ENCODE results near the gene SLC12A2. TPM values are rescaled to one million over a fixed set of nuclear protein-coding genes. Genes with fewer than 3 reads are reported as not detected.

Gene SLC12A2
- total RNA-seq (2021; ENCODE audit: unreplicated experiment): 36.9 TPM
- polyA plus RNA-seq (2012; ENCODE audit: insufficient read length): 14.1 TPM
- percentile 77 among the genes with signal in this experiment for Bru-seq, nascent RNA
- percentile 75 among the genes with signal in this experiment for BruChase-seq, experiment 1, labeled RNA remaining after a 2-hour chase
- BruChase-seq, experiment 2, labeled RNA remaining after a 6-hour chase: percentile 81 among the genes with signal in this experiment
- long read RNA-seq, full-length matches to known transcripts: 23 of 52 reads
- long read RNA-seq, partial matches to known transcripts: 18 of 52 reads
- long read RNA-seq, other reads (novel, unspliced or antisense): 11 of 52 reads

DNA sequence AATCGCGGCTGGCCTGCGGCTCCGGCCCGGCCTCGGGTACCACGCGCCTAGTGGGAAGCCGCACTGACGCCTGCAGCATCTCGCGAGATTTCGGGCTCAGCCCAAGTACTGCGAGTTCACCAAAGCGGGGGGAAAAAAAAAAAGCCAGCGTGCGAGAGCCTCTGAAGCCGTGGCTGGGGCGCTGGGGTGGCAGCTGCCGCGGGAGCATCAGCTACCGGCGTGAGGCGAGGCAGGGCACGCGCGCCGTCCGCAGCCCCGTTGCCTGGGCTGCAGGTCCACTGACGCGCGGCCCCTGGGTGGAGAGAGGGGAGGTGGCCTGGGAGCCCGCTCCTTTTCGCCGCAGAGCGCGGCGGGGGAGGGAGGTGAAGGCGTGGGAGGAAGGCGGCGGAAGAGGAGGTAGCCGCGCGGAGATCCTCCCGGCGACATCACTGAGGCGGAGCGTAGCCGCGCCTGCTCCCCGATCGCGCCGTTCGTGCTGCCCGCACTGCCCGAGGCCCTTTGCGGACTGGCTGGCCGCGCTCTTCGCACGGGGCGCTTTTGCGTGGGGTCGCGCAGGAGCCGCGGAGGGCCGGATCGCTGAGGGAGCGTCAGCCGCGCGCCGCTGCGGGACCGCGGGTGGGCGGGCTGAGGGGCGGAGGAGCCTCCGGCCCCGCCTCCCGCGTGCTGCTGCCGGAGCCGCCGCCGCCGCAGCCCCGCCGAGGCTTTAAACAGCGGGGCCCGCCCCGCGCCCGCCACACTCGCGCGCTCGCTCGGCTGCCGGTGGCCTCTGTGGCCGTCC, at the start of gene SLC12A2:
Gene SLC12A2, plus strand, starts transcription at position 734 of the 778 bp plus-strand sequence. CDS start 189 bp downstream, outside the sequence.
- DNase-seq (ENCODE audit: low read depth, low spot score) (peak; percentile 61), ATAC-seq (peak; percentile 90)
- peaks cover 35% of the 10 kb centered on the region for H3K4me1 ChIP-seq (ENCODE audit: control insufficient read depth, insufficient read depth, low read length)
- TF ChIP-seq, protein P1, sequence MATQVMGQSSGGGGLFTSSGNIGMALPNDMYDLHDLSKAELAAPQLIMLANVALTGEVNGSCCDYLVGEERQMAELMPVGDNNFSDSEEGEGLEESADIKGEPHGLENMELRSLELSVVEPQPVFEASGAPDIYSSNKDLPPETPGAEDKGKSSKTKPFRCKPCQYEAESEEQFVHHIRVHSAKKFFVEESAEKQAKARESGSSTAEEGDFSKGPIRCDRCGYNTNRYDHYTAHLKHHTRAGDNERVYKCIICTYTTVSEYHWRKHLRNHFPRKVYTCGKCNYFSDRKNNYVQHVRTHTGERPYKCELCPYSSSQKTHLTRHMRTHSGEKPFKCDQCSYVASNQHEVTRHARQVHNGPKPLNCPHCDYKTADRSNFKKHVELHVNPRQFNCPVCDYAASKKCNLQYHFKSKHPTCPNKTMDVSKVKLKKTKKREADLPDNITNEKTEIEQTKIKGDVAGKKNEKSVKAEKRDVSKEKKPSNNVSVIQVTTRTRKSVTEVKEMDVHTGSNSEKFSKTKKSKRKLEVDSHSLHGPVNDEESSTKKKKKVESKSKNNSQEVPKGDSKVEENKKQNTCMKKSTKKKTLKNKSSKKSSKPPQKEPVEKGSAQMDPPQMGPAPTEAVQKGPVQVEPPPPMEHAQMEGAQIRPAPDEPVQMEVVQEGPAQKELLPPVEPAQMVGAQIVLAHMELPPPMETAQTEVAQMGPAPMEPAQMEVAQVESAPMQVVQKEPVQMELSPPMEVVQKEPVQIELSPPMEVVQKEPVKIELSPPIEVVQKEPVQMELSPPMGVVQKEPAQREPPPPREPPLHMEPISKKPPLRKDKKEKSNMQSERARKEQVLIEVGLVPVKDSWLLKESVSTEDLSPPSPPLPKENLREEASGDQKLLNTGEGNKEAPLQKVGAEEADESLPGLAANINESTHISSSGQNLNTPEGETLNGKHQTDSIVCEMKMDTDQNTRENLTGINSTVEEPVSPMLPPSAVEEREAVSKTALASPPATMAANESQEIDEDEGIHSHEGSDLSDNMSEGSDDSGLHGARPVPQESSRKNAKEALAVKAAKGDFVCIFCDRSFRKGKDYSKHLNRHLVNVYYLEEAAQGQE (IDR thresholded peaks at IDR 0.05; ENCODE audit: insufficient read depth in 1 of 2, low read depth in 2 of 2, low read length in 1 of 2): no peak
- TF ChIP-seq SIN3A (IDR thresholded peaks at IDR 0.05; ENCODE audit: borderline replicate concordance, insufficient read depth, low read depth, low read length) (0 out of 2 replicates have a peak, but pooled peaks have one; percentile 55), TCF7L2 (IDR thresholded peaks at IDR 0.05; ENCODE audit: low read depth, low read length) (peak; percentile 15; the same call in 1 of the 2 replicates), POLR2AphosphoS5 (IDR thresholded peaks at IDR 0.05; ENCODE audit: low read depth, low read length) (peak; percentile 85)
- TF ChIP-seq, protein P2, sequence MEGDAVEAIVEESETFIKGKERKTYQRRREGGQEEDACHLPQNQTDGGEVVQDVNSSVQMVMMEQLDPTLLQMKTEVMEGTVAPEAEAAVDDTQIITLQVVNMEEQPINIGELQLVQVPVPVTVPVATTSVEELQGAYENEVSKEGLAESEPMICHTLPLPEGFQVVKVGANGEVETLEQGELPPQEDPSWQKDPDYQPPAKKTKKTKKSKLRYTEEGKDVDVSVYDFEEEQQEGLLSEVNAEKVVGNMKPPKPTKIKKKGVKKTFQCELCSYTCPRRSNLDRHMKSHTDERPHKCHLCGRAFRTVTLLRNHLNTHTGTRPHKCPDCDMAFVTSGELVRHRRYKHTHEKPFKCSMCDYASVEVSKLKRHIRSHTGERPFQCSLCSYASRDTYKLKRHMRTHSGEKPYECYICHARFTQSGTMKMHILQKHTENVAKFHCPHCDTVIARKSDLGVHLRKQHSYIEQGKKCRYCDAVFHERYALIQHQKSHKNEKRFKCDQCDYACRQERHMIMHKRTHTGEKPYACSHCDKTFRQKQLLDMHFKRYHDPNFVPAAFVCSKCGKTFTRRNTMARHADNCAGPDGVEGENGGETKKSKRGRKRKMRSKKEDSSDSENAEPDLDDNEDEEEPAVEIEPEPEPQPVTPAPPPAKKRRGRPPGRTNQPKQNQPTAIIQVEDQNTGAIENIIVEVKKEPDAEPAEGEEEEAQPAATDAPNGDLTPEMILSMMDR (IDR thresholded peaks at IDR 0.05): no peak
- H3K4me3 ChIP-seq (ENCODE audit: low read depth in 2 of 2, low read length in 2 of 2): peak within 1 kb of the TSS; percentile 64 to 83
- H3K9me3 ChIP-seq (ENCODE audit: control insufficient read depth, insufficient read depth, low read depth, low read length): no peaks in the 10 kb centered on the region
- no peaks in the 10 kb centered on the region; the same call in 1 of the 2 replicates for H3K36me3 ChIP-seq (ENCODE audit: control insufficient read depth, insufficient read depth, low read length)
- no peaks in the 10 kb centered on the region for H3K27me3 ChIP-seq (ENCODE audit: control insufficient read depth, insufficient read depth, low read length)
- BruUV-seq (replicated peaks): no TSS peak
- ChIA-PET CTCF (interaction anchor here (0.6 kb wide), 1 partner anchor 8 kb away, joined by 8 read pairs; no protein-coding TSS in a partner anchor), POLR2A (interaction anchor here (0.6 kb wide), 1 partner anchor 100 kb away, joined by 3 read pairs; no protein-coding TSS in a partner anchor)
- in situ Hi-C loops (cut with HindIII; ENCODE audit: low pct_unique_long_range_greater_than_20kb, low sequenced_read_pairs) (no loop called here), intact Hi-C loops (cut with micrococcal nuclease; ENCODE audit: unreplicated experiment) (loop anchor here (2.0 to 10.0 kb wide), 2 partner anchors 118 to 178 kb away; no protein-coding TSS in a partner anchor)
- H3K27ac ChIP-seq (ENCODE audit: low read length): peak within 1 kb of the TSS; percentile 94

DNA sequence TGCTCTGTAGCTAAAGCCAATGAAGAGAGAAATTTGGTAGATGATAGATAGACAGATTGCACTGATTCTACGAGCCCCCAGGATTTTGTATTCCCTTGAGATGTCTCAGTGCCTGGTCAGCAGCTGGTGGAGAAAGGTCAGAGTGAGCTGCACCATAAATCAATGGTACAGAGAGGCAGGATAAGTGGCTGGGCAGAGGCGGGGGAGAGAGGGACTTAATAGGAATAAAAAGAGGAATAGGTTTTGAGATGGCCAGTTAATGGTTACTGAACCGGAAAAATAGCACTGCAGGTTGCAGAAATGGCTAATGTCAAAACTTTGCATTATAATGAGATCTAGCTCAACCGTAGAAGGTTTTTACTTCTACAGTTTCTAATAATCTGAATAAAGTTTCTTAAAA, 47.9 kb upstream of the SLC12A2 start:
- CTCF ChIA-PET: no interaction called here
- POLR2A ChIA-PET: no interaction called here

More for the DNA sequence above, 47.9 kb upstream of the SLC12A2 start:
- Histone ChIP-seq H3K27ac (ENCODE audit: low read length) (no peak overlapping the region), H3K27me3 (ENCODE audit: control insufficient read depth, insufficient read depth, low read length) (no peaks in the 10 kb centered on the region), H3K4me3 (ENCODE audit: low read depth in 2 of 2, low read length in 2 of 2) (no peak overlapping the region), H3K9me3 (ENCODE audit: control insufficient read depth, insufficient read depth, low read depth, low read length) (no peaks in the 10 kb centered on the region), H3K4me1 (ENCODE audit: control insufficient read depth, insufficient read depth, low read length) (no peaks in the 10 kb centered on the region), H3K36me3 (ENCODE audit: control insufficient read depth, insufficient read depth, low read length) (no peaks in the 10 kb centered on the region)
- in situ Hi-C loops (cut with HindIII; ENCODE audit: low pct_unique_long_range_greater_than_20kb, low sequenced_read_pairs): no loop called here
- intact Hi-C loops (cut with micrococcal nuclease; ENCODE audit: unreplicated experiment): no loop called here
- no peak for DNase-seq (ENCODE audit: low read depth, low spot score)
- no peak for TF ChIP-seq POLR2AphosphoS5 (IDR thresholded peaks at IDR 0.05; ENCODE audit: low read depth, low read length)
- no peak for TF ChIP-seq TCF7L2 (IDR thresholded peaks at IDR 0.05; ENCODE audit: low read depth, low read length)
- TF ChIP-seq, protein P1 (IDR thresholded peaks at IDR 0.05; ENCODE audit: insufficient read depth in 1 of 2, low read depth in 2 of 2, low read length in 1 of 2): no peak
- TF ChIP-seq, protein P2 (IDR thresholded peaks at IDR 0.05): no peak
- TF ChIP-seq SIN3A (IDR thresholded peaks at IDR 0.05; ENCODE audit: borderline replicate concordance, insufficient read depth, low read depth, low read length): no peak
- BruUV-seq (replicated peaks): no TSS peak
- ATAC-seq: no peak

Measured in Panc1 (cell line).